Stomach (tissue), 4 donors: ENCODE measurements around the gene XRCC3.

Source experiments
- EP300 ChIP-seq: sonication (generic); formaldehyde crosslinking; IDR thresholded peaks from one replicate; pipeline ENCODE4 v1.6.1; 2017; ENCODE audit warnings: antibody characterized with exemption
- TF ChIP-seq, protein P1 (sequence below), 7 experiments: fragments of 450-650 bp in 4 of 7; fragments of 200-600 bp in 3 of 7; sonication (generic) in 3 of 7; IDR thresholded peaks; one replicate each; pipeline ENCODE4 v1.5.1; 2016 to 2019; ENCODE audit warnings: antibody characterized with exemption in 7 of 7, control low read depth in 2 of 7, mild to moderate bottlenecking in 1 of 7

DNA sequence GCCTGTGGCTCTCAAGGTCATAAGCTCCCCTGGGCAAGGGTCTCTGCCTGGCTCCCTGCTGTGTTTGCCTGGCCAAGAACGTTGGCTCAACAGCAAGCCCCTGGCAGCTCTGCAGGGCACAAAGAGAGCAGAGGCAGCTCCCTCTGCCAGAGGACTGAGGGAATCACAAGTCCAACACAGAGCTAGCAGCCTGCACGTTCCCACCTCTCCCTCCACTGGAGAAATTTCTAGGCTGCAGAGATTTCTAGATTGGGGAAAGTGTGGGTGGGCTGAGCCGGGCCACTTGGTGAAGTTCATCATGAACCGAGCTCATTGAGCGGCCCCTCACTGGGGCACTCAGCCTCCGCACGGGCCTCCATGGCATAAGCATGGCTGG lies 20.2 kb upstream of the XRCC3 start:
- TF ChIP-seq, protein P1, sequence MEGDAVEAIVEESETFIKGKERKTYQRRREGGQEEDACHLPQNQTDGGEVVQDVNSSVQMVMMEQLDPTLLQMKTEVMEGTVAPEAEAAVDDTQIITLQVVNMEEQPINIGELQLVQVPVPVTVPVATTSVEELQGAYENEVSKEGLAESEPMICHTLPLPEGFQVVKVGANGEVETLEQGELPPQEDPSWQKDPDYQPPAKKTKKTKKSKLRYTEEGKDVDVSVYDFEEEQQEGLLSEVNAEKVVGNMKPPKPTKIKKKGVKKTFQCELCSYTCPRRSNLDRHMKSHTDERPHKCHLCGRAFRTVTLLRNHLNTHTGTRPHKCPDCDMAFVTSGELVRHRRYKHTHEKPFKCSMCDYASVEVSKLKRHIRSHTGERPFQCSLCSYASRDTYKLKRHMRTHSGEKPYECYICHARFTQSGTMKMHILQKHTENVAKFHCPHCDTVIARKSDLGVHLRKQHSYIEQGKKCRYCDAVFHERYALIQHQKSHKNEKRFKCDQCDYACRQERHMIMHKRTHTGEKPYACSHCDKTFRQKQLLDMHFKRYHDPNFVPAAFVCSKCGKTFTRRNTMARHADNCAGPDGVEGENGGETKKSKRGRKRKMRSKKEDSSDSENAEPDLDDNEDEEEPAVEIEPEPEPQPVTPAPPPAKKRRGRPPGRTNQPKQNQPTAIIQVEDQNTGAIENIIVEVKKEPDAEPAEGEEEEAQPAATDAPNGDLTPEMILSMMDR (IDR thresholded peaks at IDR 0.05), result no peak
- no peak for TF ChIP-seq EP300
